HepG2 (cell line): ENCODE data around the gene HNRNPA0. TPM values are rescaled to one million over a fixed set of nuclear protein-coding genes. Genes with fewer than 3 reads are reported as not detected.

Experiments used
- FIP1L1 ChIP-seq: fragments of 200-400 bp; formaldehyde crosslinking; IDR thresholded peaks from 2 replicates; pipeline ENCODE4 v1.6.1; 2018; ENCODE audit warnings: low read depth, mild to moderate bottlenecking, low read length, moderate library complexity, borderline replicate concordance; ENCODE audit not compliant: insufficient read depth
- FOXJ3 ChIP-seq: sonication (generic); formaldehyde crosslinking; IDR thresholded peaks from 2 replicates; pipeline ENCODE4 v1.4.0; 2020; ENCODE audit warnings: missing genetic modification reagents, mild to moderate bottlenecking, borderline replicate concordance
- polyA plus RNA-seq, 8 experiments: library from polyadenylated mRNA; depleted of rRNA in 3 of 8; stranded (reverse) in 7 of 8; unstranded in 1 of 8; fragments of >200 nt; fragmentation: Illumina TruSeq in 4 of 8; extraction: Trizol in 4 of 8; gene quantifications; 2 replicates each; pipeline versions ENCODE4 v1.2.1 to v1.2.3, GENCODE V29; 2011 to 2016; ENCODE audit warnings: low read depth in 4 of 8, missing spikeins in 1 of 8, mixed read lengths in 1 of 8; ENCODE audit not compliant: insufficient read depth in 1 of 8
- total RNA-seq, 5 experiments: library from RNA; depleted of rRNA; stranded (reverse); fragments of >200 nt; fragmentation: Illumina TruSeq; extraction: Trizol; gene quantifications; 2 replicates each; pipeline ENCODE4 v1.2.3, GENCODE V29; 2016; ENCODE audit warnings: low read depth in 1 of 5
- TF ChIP-seq, protein P1 (sequence below): sonication (generic); formaldehyde crosslinking; IDR thresholded peaks from one replicate; pipeline ENCODE4 v1.5.1; 2020; ENCODE audit warnings: mild to moderate bottlenecking, missing genetic modification reagents; ENCODE audit errors: not compliant biosample characterization
- TF ChIP-seq, protein P2 (sequence below): sonication (generic); formaldehyde crosslinking; IDR thresholded peaks from 2 replicates; pipeline ENCODE4 v1.8.0; 2022; ENCODE audit warnings: low read depth, missing genetic modification reagents

The HNRNPA0 gene
- total and polyA plus RNA-seq, 2 of the 13 experiments (the other 11 are each of a cell fraction or from before 2014, with no cell fraction given): 9.0 to 12.9 TPM

- TF ChIP-seq, protein P1, sequence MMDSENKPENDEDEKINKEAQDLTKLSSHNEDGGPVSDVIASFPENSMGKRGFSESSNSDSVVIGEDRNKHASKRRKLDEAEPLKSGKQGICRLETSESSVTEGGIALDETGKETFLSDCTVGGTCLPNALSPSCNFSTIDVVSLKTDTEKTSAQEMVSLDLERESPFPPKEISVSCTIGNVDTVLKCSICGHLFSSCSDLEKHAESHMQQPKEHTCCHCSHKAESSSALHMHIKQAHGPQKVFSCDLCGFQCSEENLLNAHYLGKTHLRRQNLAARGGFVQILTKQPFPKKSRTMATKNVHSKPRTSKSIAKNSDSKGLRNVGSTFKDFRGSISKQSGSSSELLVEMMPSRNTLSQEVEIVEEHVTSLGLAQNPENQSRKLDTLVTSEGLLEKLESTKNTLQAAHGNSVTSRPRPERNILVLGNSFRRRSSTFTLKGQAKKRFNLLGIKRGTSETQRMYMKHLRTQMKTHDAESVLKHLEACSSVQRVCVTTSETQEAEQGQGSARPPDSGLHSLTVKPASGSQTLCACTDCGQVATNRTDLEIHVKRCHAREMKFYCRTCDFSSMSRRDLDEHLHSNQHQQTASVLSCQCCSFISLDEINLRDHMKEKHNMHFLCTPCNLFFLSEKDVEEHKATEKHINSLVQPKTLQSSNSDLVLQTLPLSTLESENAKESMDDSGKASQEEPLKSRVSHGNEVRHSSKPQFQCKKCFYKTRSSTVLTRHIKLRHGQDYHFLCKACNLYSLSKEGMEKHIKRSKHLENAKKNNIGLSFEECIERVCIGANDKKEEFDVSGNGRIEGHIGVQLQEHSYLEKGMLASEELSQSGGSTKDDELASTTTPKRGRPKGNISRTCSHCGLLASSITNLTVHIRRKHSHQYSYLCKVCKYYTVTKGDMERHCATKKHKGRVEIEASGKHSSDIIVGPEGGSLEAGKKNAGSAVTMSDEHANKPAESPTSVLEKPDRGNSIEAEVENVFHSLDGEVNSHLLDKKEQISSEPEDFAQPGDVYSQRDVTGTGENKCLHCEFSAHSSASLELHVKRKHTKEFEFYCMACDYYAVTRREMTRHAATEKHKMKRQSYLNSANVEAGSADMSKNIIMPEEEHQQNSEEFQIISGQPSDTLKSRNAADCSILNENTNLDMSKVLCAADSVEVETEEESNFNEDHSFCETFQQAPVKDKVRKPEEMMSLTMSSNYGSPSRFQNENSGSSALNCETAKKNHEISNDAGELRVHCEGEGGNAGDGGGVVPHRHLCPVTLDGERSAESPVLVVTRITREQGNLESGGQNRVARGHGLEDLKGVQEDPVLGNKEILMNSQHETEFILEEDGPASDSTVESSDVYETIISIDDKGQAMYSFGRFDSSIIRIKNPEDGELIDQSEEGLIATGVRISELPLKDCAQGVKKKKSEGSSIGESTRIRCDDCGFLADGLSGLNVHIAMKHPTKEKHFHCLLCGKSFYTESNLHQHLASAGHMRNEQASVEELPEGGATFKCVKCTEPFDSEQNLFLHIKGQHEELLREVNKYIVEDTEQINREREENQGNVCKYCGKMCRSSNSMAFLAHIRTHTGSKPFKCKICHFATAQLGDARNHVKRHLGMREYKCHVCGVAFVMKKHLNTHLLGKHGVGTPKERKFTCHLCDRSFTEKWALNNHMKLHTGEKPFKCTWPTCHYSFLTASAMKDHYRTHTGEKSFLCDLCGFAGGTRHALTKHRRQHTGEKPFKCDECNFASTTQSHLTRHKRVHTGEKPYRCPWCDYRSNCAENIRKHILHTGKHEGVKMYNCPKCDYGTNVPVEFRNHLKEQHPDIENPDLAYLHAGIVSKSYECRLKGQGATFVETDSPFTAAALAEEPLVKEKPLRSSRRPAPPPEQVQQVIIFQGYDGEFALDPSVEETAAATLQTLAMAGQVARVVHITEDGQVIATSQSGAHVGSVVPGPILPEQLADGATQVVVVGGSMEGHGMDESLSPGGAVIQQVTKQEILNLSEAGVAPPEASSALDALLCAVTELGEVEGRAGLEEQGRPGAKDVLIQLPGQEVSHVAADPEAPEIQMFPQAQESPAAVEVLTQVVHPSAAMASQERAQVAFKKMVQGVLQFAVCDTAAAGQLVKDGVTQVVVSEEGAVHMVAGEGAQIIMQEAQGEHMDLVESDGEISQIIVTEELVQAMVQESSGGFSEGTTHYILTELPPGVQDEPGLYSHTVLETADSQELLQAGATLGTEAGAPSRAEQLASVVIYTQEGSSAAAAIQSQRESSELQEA (CRISPR knock-in tag): no peak
- TF ChIP-seq FIP1L1 (no peak), FOXJ3 (no peak)
- TF ChIP-seq, protein P2, sequence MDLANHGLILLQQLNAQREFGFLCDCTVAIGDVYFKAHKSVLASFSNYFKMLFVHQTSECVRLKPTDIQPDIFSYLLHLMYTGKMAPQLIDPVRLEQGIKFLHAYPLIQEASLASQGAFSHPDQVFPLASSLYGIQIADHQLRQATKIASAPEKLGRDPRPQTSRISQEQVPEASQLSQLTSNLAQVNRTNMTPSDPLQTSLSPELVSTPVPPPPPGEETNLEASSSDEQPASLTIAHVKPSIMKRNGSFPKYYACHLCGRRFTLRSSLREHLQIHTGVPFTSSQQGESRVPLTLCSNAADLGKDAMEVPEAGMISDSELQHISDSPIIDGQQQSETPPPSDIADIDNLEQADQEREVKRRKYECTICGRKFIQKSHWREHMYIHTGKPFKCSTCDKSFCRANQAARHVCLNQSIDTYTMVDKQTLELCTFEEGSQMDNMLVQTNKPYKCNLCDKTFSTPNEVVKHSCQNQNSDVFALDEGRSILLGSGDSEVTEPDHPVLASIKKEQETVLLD (CRISPR knock-in tag): no peak
These were observed 17.7 kb downstream of the HNRNPA0 start (continued) for GRCh38 chr5:137736496-137736895.
